NCI-H510A treated with DMSO at 0.1 percent for 48 hours (cell line): ENCODE results near the gene RNF212B.

Experiments used
- DNase-seq: peaks from one replicate; lab custom pipeline; 2025; lab: John Stamatoyannopoulos, UW

The RNF212B gene

GRCh38 chr14:23321572-23322547 is 84.1 kb downstream of the RNF212B start:
- no peak for DNase-seq
